K562 (cell line): ENCODE data around the gene OR7C1. TPM values are rescaled to one million over a fixed set of nuclear protein-coding genes. Genes with fewer than 3 reads are reported as not detected.

Experiments used
- CC2D1A ChIP-seq: fragments of 450-650 bp; IDR thresholded peaks from 2 replicates; pipeline ENCODE4 v1.6.1; 2017; ENCODE audit warnings: mild to moderate bottlenecking
- L3MBTL2 ChIP-seq: fragments of 450-650 bp; IDR thresholded peaks from 2 replicates; pipeline ENCODE4 v1.6.1; 2016; ENCODE audit warnings: mild to moderate bottlenecking, moderate library complexity
- LCOR ChIP-seq: sonication (generic); formaldehyde crosslinking; IDR thresholded peaks from 2 replicates; pipeline ENCODE4 v1.8.0; 2022; ENCODE audit warnings: mild to moderate bottlenecking, missing genetic modification reagents
- NCOA2 ChIP-seq, 2 experiments: fragments of 450-650 bp; IDR thresholded peaks; 2 replicates each; pipeline ENCODE4 v1.6.1; 2018; ENCODE audit warnings: mild to moderate bottlenecking in 2 of 2, moderate library complexity in 1 of 2; ENCODE audit not compliant: partially characterized antibody in 2 of 2
- PYGO2 ChIP-seq: fragments of 450-650 bp; IDR thresholded peaks from 2 replicates; pipeline ENCODE4 v1.6.1; 2016; ENCODE audit warnings: mild to moderate bottlenecking, missing genetic modification characterization, moderate library complexity, missing compliant biosample characterization
- RBM34 ChIP-seq: fragments of 200-400 bp; formaldehyde crosslinking; IDR thresholded peaks from 2 replicates; pipeline ENCODE4 v1.6.1; 2018; ENCODE audit warnings: low read length, borderline replicate concordance; ENCODE audit not compliant: insufficient read depth
- RBM39 ChIP-seq: fragments of 200-400 bp; formaldehyde crosslinking; optimal IDR thresholded peaks from 2 replicates; pipeline ENCODE3; 2018; ENCODE audit warnings: low read depth, low read length
- STAG1 ChIP-seq: sonication (generic); formaldehyde crosslinking; IDR thresholded peaks from 2 replicates; pipeline ENCODE4 v1.5.0; 2020; ENCODE audit warnings: missing genetic modification reagents, borderline replicate concordance
- TFAP4 ChIP-seq: sonication (generic); formaldehyde crosslinking; IDR thresholded peaks from 2 replicates; pipeline ENCODE4 v1.8.0; 2022; ENCODE audit warnings: missing genetic modification reagents, mild to moderate bottlenecking, moderate library complexity, borderline replicate concordance
- U2AF2 ChIP-seq: fragments of 200-400 bp; formaldehyde crosslinking; optimal IDR thresholded peaks from 2 replicates; pipeline ENCODE3; 2017; ENCODE audit warnings: low read depth, mild to moderate bottlenecking, low read length
- ZBTB40 ChIP-seq, 2 experiments: fragments of 450-650 bp in 1 of 2; sonication (generic) in 1 of 2; formaldehyde crosslinking in 1 of 2; IDR thresholded peaks; 2 replicates each; pipeline versions ENCODE4 v1.7.1 to v1.9.0; 2016 to 2022; ENCODE audit warnings: inconsistent platforms in 1 of 2, mild to moderate bottlenecking in 1 of 2, missing genetic modification reagents in 1 of 2
- ZBTB7A ChIP-seq: IDR thresholded peaks from 2 replicates; pipeline ENCODE4 v1.6.1; 2011; ENCODE audit warnings: low read depth, mild to moderate bottlenecking, low read length, moderate library complexity, borderline replicate concordance; ENCODE audit not compliant: control insufficient read depth
- ZNF134 ChIP-seq: fragments of 250-450 bp; sonication (Bioruptor Pico); conservative IDR thresholded peaks from 2 replicates; pipeline ENCODE4 v1.4.0; 2020
- ZNF140 ChIP-seq: fragments of 250-450 bp; sonication (Bioruptor Pico); IDR thresholded peaks from 2 replicates; pipeline ENCODE4 v1.8.0; 2021; ENCODE audit warnings: moderate library complexity, mild to moderate bottlenecking, inconsistent platforms
- ZNF785 ChIP-seq: fragments of 250-450 bp; sonication (Bioruptor Pico); IDR thresholded peaks from 2 replicates; pipeline ENCODE4 v1.4.0; 2020; ENCODE audit warnings: mild to moderate bottlenecking
- polyA plus RNA-seq, 8 experiments: library from polyadenylated mRNA; depleted of rRNA in 4 of 8; stranded (reverse) in 5 of 8; unstranded in 3 of 8; fragments of >200 nt; fragmentation: Nextera tagmentation in 2 of 8; fragmentation: Illumina TruSeq in 1 of 8; extraction: Ambion mirVana in 2 of 8; extraction: Trizol in 1 of 8; gene quantifications; 2 replicates each; pipeline versions ENCODE4 v1.2.1 to v1.2.3, GENCODE V29; 2011 to 2014; ENCODE audit warnings: inconsistent platforms in 1 of 8, missing spikeins in 1 of 8
- total RNA-seq, 7 experiments: library from RNA; depleted of rRNA in 6 of 7; stranded (reverse); fragments of >200 nt in 6 of 7; fragmentation: Illumina TruSeq in 2 of 7; extraction: Trizol in 2 of 7; gene quantifications; 2 replicates each; pipeline versions ENCODE4 v1.2.1 to v1.2.3, GENCODE V29; 2011 to 2021; ENCODE audit warnings: low replicate concordance in 1 of 7
- TF ChIP-seq, protein P1 (sequence below): fragments of 450-650 bp; formaldehyde crosslinking; IDR thresholded peaks from 2 replicates; pipeline ENCODE4 v1.4.0; 2020; ENCODE audit warnings: mild to moderate bottlenecking, moderate library complexity

OR7C1 gene
- total and polyA plus RNA-seq, 9 of the 15 experiments (the other 6 are each of a cell fraction or from before 2014, with no cell fraction given) = 0.01 to 0.18 (median 0.10) TPM; not detected in 1

- TF ChIP-seq PYGO2 (tag) = no peak
- TF ChIP-seq, protein P1, sequence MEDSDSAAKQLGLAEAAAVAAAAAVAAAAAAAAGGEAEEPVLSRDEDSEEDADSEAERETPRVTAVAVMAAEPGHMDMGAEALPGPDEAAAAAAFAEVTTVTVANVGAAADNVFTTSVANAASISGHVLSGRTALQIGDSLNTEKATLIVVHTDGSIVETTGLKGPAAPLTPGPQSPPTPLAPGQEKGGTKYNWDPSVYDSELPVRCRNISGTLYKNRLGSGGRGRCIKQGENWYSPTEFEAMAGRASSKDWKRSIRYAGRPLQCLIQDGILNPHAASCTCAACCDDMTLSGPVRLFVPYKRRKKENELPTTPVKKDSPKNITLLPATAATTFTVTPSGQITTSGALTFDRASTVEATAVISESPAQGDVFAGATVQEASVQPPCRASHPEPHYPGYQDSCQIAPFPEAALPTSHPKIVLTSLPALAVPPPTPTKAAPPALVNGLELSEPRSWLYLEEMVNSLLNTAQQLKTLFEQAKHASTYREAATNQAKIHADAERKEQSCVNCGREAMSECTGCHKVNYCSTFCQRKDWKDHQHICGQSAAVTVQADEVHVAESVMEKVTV = peak; percentile 62
- no peak for TF ChIP-seq NCOA2 (IDR thresholded peaks at IDR 0.05; ENCODE audit: partially characterized antibody in 2 of 2)
- no peak for TF ChIP-seq U2AF2
- peak; percentile 5; the same call in 1 of the 2 replicates for TF ChIP-seq TFAP4
- TF ChIP-seq ZNF140 (CRISPR knock-in tag) = no peak
- peak; percentile 96 for TF ChIP-seq ZBTB7A
- no peak for TF ChIP-seq RBM34
- no peak for TF ChIP-seq ZBTB40 (IDR thresholded peaks at IDR 0.05)
- no peak for TF ChIP-seq ZBTB40 (CRISPR knock-in tag; IDR thresholded peaks at IDR 0.05)
- TF ChIP-seq L3MBTL2 = peak; percentile 45
- TF ChIP-seq CC2D1A = peak; percentile 40; the same call in 1 of the 2 replicates
- TF ChIP-seq ZNF785 (CRISPR knock-in tag) = no peak
- TF ChIP-seq ZNF134 = no peak
- 0 out of 2 replicates have a peak, but pooled peaks have one; percentile 30 for TF ChIP-seq LCOR (CRISPR knock-in tag)
- peak; percentile 13; the same call in 1 of the 2 replicates for TF ChIP-seq STAG1
- TF ChIP-seq RBM39 = no peak
Measured at GRCh38 chr19:14786421-14786851, 48.5 kb downstream of the OR7C1 start (continued).
